GM20000 (cell line): ENCODE data around the gene CTNNAL1.
"Not testable (repeated sequence)": the region's sequence is repeated elsewhere in the genome, so short reads cannot be mapped to it uniquely, and the experiment has no call there.

Experiments used
- DNase-seq: peaks from one replicate; pipeline ENCODE4 v3.0.0; 2012; ENCODE audit warnings: low spot score
- TF ChIP-seq, protein P1 (sequence below): IDR thresholded peaks from 2 replicates; pipeline ENCODE4 v1.5.1; 2012; ENCODE audit warnings: mild to moderate bottlenecking, control low read depth; ENCODE audit errors: extremely low read depth, missing control alignments

Gene CTNNAL1

DNA sequence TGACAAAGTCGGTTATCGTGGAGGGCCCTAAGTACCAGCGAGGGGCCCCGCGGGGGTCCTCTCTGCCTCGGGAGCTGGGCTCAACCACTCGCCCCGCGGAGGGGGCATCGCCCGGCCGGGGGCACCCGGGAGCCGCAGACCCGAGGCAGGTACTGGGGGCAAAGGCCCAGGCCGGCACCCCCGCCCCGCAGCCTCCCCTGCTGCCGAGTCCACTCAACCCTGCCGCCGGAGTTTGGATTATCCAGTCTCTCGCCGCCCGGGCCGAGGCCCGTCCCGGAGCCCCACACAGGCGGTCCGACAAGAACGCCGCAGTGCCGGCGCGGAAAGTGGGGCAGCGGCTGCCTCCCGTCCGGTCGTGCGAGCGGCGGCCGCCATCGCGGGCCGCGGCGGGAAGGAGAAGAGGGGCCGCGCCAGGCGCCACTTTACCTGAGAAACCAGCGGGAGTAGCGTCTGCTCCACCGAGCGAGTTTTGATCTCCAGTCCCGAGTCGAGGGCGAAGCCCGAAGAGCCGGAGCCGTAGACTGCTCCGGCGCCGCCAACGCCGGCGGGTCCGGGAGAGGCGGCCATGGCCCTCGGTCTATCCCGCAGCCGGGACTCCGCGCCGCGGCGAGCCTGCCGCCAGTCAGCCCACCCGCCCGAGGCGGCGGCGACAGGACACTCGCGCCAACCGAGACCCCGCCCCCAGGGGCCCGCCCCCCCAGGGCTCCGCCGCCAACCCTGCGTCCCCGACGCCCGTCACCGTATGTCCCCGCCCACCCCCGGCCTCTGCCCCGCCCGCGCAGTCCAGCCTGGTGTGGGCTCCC lies at the start of gene CTNNAL1:
Gene CTNNAL1 (minus strand): TSS at position 624 of the 803 bp plus-strand sequence. CDS start 57 bp downstream, at position 567.
- TF ChIP-seq, protein P1, sequence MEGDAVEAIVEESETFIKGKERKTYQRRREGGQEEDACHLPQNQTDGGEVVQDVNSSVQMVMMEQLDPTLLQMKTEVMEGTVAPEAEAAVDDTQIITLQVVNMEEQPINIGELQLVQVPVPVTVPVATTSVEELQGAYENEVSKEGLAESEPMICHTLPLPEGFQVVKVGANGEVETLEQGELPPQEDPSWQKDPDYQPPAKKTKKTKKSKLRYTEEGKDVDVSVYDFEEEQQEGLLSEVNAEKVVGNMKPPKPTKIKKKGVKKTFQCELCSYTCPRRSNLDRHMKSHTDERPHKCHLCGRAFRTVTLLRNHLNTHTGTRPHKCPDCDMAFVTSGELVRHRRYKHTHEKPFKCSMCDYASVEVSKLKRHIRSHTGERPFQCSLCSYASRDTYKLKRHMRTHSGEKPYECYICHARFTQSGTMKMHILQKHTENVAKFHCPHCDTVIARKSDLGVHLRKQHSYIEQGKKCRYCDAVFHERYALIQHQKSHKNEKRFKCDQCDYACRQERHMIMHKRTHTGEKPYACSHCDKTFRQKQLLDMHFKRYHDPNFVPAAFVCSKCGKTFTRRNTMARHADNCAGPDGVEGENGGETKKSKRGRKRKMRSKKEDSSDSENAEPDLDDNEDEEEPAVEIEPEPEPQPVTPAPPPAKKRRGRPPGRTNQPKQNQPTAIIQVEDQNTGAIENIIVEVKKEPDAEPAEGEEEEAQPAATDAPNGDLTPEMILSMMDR: no peak
- peak; percentile 97 for DNase-seq

- no peak for DNase-seq
- TF ChIP-seq, protein P1: no peak
These were observed 49.2 kb upstream of the CTNNAL1 start for GRCh38 chr9:109062543-109062942.

GRCh38 chr9:109060191-109060590 lies 46.9 kb upstream of the CTNNAL1 start:
- no peak for DNase-seq
- TF ChIP-seq, protein P1: no peak

GRCh38 chr9:109053121-109053520 lies 39.8 kb upstream of the CTNNAL1 start:
- DNase-seq: not testable (repeated sequence)

DNA sequence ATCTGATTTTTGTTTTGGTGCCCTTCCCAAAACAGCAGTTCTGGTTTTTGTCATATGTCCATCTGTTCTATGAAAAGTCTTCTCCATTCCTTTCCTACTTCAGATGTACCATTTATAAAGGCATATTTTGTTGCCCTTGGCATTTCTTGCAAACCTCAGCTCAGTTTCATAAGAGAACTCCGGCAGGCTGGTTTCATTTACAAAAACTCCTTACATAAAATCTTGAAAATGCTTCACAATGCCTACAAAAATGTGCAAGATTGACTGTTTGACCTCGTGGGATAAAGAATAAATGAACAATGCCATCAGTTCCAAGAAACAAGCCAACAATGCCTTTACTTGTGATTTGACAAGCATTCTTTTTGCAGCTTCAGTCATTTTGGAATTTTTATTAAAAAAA lies 39.1 kb upstream of the CTNNAL1 start:
- no peak for DNase-seq
- TF ChIP-seq, protein P1: no peak

DNA sequence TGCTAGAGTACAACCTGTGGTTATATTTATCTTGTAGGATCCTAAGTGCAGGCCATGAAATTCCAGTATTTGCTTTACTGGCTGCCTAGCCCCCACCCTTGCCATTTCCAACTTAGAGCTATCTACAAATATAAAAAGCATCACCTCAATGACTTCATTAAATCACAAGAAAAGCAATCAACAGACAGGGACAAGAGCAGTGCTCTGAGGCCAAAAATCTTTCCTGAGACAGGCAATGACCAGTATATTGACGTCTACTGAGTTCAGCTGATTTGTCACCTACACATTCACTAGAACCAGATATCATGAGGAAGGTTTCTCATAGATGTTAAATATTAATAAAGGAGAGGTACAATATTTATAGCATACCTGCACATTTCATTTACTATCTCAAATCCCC lies 38.4 kb upstream of the CTNNAL1 start:
- TF ChIP-seq, protein P1: no peak
- DNase-seq: no peak

DNA sequence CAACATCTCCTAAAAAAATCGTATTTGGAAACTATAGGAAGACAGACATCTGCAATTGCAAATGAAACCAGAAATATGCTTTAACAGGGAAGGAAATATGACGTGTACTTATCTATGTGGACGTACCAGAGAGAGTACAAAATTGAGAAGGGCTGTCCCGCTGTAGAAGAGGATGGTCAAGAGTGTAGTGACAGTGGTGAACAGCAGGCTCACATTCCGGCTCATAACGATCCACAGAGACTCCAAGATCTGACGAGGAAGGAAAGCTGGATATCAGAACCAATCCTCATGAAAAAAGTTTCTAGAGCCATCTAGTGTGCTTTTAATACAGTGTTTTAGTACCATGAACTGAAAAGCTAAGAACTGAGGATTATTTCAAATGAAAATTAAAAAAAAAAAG lies 37.1 kb upstream of the CTNNAL1 start:
- no peak for DNase-seq
- TF ChIP-seq, protein P1: no peak

- DNase-seq: no peak
- TF ChIP-seq, protein P1: no peak
These were observed 35.5 kb upstream of the CTNNAL1 start for GRCh38 chr9:109048822-109049221.
